ENCODE results near the gene KCNQ1. TPM values are rescaled to one million over a fixed set of nuclear protein-coding genes. Genes with fewer than 3 reads are reported as not detected.

The KCNQ1 gene
- total RNA-seq, 1 donor from 2014 or later = 6.0 TPM

DNA sequence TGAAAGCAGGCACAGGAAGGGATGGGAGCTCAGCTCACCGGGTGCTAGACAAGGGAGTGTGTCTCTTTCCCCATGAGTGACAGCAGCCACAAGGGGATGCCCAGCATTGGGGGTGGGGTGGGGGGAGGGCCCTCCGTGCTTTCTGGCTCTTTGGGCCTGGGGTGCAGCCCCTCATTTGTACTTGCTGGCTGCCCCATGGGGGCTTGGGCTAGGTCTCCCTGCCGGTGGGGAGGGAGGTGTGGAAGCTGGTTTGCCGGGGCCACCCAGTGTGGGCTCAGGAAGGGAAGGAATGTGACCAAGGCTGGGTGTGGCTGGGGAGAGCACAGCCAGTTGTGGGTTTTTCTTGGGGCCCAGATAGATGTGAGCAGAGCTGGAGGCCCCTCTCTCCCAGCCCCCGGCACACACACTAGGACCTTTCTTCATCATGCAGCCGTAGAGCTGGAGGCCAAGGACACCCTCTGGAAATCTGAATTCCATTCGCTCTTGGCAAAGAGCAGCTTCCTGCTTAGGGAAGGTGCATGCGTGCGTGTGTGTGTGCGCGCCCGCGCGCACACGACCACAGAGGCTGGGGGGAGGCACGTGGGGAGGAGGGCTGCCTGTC lies 229.2 kb downstream of the KCNQ1 start:
- intact Hi-C loops (cut with micrococcal nuclease) = no loop called here

DNA sequence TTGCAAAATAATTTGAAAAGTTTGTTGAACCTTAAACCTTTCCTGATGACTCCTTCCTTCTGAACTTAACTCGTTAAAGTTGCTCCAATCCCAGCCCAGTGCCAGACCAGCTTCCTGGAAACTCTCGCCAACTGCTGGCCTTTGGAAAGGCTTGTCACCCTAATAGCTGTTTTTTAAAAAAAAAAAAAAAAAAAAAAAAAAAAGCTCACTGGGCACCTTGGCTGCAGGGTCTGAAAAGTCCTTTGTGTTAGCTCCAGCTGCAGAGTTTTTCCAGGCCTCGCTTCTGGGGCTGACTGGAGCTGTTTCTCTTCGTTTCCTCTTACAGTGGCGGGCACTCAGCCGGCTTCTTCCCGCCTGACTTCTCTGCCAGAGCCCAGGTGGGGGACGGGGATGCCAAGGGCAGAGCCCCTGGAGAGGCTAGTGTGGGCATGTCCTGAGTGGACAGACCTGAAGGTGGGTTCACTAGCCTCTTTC lies 229.9 kb downstream of the KCNQ1 start:
- intact Hi-C loops (cut with micrococcal nuclease) = no loop called here

DNA sequence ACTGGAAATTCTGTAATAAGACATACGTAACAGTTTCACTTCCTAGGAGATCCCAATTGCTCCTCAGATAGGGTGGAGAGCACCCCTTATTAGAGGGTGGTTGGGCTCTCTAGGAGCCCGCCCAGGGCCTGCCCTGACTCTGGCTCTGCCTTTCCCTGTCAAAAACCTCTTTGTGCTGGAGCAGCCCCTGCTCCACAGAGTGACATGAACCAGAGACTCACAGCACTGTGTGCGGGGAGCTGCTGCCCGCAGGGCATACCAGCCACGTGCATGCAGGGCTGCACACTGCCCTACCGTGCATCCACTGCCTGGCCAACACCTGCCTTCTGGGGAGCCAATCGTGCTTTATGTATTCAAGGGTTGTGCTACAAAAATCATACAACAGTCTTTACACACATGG lies 230.7 kb downstream of the KCNQ1 start:
- intact Hi-C loops (cut with micrococcal nuclease) = no loop called here

DNA sequence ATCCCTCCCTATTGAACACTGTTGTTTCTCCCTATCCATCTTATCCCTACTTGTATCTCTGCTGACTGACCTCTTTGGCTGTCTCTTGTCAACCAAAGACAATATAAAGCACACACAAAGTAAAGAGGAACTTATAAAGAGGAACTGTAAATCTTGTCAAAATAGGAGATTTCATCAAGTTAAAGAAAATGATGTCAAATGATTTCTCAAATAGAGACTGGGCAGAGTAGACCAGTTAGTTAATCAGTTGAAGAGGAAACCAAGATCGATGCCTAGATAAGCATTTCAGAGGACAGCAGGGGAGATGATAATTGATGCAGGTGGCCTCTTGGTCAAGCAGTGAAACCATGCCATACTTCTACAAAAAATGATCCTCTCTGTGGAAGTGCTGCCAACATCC lies 232.3 kb downstream of the KCNQ1 start:
- intact Hi-C loops (cut with micrococcal nuclease) = no loop called here

DNA sequence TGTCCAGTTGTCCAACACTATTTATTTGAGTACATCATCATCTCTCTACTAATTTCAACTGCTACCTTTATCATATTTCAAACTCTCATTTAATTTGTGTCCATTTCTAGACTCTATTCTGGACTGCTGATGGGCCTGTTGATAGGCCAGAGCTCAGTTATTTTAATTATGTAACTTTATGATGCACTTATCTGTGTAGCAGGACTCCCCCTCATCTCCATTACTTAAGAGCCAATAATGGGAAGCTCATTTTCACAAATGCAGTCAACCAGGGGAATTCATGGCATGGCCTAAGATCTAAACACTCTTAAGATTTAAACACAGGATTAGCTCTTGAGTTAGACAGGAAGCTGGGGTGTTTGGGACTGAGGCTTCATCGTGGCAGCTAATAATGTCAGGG lies 233.6 kb downstream of the KCNQ1 start:
- intact Hi-C loops (cut with micrococcal nuclease) = no loop called here

DNA sequence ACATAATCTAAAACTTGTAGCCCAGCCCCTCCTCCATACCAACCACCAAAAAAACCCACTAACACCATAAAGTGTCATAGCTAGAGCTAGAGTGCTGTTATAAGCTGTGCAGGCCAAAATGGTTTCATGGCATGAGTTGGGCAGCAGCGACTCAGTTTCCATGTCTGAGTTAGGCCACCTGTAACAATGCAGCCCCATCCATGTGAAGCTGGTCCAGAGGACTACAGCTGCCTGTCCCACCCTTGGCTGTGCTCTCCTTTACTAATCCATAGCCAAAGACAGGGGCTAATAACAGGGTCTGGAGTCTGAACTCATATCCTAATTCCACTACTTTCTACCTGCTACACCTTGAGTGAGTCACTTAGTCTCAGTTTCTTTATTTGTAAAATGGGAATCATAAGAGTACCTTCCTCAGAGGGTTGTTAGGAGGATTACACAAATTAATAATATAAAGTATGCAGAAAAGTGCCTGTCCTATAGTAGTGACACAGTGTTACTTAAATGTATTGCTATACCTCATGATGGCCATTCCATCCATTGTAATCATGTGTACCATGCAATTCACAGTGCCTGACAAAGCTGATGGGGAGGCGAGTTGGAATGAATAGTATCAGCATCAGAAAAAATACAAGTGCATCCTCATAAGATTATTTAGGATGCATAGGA lies 234.3 kb downstream of the KCNQ1 start:
- intact Hi-C loops (cut with micrococcal nuclease) = no loop called here

DNA sequence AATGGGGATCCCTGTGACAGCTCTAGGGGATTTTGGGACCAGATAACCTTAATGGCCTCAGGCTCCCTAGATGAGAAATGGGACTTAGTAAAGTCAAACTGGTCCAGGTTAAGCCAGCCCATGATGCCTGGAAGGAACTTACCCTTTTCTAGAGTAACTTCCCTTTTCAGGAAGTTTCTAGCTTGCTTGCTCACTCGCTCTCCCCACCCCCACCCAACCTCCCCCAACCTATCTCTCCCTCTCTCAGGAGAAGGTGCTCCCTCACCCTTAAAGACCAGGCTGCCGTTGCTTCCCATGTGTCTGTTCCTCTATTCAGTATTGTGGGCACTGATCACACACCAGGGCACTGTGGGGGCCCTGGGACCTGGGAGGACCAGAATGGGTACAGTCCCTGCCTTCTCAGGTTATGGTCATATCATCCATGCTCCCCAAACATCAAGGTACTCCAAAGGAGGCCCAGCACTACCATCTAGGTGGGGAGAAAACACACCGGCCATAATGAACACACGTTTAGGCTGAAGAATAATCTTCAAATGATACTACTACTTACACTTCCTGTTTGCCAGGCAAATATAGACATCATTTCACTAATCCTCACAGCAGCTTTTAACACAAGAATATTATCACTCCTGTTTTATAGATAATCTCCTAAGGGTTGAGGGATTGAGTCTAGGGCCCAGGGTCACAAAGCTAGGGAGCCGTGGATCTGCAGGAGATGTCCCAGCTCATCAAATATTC lies 236.8 kb downstream of the KCNQ1 start:
- intact Hi-C loops (cut with micrococcal nuclease) = no loop called here

DNA sequence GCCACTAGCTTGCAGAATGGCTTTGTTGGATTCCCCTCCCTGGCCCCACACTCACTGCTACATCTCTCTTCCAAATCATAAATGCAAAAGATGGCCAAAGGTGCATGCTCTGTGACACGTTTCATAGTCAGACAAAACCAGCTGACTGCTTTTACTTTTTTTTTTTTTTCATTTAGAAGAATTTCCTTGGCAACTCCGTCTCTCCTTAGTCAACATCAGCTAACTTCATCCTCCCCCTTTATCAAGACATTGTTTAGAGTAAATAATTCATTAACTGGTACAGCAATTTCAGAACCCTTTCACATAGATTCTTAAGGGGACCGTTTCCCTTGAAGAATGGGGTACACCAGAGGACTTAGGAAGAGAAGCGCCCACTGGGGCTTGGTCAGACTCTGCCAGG lies 239.0 kb downstream of the KCNQ1 start:
- intact Hi-C loops (cut with micrococcal nuclease) = no loop called here

DNA sequence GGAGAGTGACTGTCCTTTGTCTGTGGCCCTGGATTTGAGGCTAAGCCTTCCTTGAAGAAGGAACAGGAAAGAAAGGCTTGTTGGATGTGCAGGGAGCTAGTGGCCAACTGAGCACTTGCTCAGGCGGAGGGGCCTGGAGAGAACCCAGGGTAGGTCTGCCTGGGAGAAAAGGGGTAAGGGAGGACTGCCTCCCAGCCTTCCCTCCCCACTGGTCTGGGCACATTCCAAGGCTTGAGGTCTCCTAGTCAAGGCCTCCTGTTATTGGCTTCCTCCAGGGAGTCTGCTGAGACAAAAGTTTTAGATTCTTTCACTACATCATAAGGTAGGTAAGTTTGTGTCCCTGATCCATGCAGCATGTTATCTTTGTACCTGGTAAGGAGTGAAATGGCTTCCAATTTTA lies 239.8 kb downstream of the KCNQ1 start:
- intact Hi-C loops (cut with micrococcal nuclease) = no loop called here

DNA sequence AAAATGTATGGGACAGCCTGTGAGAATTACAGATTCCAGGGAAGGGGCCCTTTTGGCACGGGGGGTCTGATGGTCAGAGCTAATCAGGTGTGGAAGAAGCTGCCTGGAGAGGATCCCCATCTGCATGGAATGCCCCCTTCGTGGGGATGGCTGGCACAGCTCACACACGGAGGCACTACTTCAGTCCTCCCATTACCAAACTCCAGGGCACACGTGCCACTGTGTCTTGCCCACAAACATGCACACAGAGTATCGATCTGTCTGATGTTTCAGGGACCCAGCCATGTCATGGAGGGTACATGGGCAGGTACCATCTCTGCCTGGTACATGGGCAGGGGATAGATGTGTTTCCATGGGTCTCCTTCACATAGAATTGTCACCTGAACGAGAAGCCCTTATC lies 240.2 kb downstream of the KCNQ1 start:
- intact Hi-C loops (cut with micrococcal nuclease) = no loop called here

DNA sequence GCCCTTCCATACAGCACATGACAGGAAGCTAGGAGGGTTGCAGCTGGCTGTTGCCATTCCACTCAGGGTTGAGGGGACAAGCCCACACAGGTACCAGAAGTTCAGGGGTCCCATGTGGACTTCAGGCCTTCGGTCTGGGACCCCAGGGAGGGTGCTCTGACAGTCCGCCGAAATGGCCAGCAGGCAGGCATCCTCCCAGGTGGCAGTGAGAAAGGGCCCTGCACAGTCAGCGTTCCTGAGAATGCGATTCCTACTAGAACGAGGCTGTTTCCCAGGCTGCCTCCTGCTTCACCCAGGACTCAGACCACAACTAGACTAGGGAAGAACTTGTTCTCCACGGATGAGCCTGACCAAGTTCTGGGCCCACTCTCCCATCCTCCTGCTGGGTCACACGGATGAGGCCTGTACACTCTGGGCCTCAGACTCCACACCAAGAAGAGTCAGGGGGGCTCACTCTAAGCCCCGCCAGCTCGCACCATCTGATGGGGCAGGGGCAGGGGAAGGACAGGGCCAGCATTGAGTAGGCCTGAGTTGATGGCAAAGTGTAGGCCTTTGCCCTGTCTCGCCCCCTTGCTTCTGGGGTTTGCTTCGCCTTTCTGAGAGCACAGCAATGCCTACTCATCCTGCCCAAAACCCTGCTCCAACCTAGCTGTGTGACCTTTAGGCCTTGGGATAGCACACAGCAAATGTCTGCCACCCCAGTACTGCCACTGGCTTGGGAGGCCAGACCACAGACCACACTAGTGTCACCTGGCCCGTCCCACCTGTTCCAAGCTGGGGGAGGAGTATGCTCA lies 241.0 kb downstream of the KCNQ1 start:
- intact Hi-C loops (cut with micrococcal nuclease) = no loop called here

DNA sequence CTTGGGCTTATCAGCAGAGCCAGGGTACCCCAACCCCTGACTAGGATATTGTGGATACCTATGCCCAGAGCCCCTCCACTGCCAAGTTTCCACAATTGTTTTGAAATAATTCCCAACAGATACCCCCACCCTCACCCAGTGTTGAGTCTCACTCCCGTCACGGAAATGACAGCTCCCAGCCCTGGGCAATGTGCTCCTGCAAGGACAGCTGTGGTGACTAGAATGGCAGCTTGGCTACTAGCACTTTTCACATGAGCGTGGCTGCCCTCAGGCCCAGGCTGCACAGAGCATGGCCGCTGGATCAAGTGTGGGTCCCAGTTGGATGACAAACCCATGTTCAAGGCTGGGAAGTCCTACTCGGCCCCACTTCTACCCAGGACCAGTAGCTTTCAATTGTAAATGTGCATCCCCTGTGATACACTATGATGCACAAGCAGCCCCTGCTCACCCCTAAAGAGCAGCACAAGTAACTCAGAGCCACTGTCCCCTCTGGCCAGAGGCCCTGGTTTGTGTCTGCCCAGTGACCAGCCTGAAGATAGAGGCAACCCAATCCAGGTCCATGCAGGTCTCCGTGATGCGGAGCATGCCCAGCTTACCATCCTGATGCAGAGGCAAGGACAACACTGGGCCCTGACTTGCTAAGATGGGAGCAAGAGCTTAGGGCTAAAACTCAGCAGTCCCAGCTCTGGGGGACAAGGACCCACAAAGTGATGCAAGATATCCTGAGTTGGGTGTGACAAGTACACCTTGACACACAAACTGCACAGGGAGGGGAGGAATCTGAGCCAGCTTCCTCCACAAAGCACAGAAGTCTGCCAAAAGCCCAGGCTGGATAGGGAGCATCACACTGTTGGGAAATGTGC lies 241.8 kb downstream of the KCNQ1 start:
- intact Hi-C loops (cut with micrococcal nuclease) = no loop called here

DNA sequence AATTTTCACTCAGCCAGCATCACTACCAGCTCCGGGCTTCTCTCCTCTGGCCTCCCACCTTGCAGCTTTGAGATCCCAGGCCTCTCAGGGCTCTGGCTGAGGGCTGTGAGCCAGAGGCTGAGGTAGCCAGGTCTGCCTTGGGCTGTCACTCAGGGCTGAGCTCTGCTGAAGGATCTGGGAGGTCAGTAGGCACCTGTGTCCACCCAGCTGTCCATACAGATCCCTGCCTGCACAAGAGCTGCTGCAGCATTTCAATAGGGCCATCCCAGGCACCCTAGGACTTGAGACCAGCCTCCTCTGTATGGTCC lies 242.4 kb downstream of the KCNQ1 start:
- intact Hi-C loops (cut with micrococcal nuclease) = no loop called here

DNA sequence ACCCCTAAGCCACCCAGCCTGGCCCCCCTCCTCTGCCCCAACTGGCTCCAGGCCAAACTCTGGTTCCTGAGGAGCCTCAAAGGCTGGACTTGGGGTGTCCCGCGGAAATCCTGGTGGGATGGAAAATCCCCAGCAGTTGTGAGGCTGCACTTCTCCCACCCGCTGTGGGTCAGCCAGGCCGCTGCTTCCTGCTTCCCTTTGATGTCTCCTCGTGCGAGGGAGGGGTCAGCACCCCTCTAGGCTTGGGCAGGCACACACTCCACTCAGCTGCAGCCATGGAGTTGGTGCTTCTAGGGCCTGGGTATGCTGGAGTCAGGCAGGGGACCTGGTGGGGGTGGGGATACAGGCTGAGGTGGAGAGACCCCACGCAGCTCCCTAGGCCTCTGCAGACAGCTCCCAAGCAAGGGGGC lies 243.0 kb downstream of the KCNQ1 start:
- intact Hi-C loops (cut with micrococcal nuclease) = no loop called here

DNA sequence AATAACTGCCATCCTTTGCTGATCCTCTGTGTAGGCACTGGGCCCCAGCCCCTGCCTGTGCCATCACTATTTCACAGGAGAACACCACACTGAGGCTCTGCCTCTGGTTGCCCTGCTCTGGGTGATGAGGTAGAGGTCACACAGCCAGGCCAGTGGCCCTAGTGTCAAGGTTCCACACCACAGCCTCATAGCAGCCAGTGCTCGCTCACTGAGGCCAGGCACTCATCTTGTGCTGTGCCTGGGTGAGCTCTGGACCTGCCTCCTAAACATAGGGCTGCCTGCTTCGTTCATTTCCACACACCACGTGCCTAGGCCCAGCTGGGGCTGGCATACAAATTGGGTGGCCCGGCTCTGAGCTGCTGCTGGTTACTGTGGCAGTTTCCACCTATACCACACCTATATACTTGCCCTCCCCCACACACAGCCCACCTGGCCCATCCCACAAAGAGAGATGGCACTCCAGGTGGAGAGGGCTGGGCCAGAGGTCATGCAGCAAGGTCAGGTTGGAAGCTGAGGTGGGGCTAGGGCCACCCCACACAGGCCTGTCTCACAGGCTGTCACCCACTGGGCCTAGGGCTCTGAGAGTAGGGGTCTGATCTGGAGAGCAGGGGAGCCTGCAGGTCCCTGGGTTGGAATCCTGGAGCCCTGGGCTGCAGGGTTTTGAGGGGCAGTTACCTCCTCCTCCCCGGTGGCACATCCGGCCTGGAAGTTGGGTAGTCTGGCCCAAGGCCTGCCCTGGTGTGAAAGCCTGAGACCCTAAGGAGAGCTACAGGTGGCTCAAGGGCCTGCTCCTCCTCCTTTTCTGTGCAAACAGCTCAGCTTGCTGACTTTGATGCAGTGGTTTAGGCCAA lies 243.8 kb downstream of the KCNQ1 start:
- intact Hi-C loops (cut with micrococcal nuclease) = no loop called here

DNA sequence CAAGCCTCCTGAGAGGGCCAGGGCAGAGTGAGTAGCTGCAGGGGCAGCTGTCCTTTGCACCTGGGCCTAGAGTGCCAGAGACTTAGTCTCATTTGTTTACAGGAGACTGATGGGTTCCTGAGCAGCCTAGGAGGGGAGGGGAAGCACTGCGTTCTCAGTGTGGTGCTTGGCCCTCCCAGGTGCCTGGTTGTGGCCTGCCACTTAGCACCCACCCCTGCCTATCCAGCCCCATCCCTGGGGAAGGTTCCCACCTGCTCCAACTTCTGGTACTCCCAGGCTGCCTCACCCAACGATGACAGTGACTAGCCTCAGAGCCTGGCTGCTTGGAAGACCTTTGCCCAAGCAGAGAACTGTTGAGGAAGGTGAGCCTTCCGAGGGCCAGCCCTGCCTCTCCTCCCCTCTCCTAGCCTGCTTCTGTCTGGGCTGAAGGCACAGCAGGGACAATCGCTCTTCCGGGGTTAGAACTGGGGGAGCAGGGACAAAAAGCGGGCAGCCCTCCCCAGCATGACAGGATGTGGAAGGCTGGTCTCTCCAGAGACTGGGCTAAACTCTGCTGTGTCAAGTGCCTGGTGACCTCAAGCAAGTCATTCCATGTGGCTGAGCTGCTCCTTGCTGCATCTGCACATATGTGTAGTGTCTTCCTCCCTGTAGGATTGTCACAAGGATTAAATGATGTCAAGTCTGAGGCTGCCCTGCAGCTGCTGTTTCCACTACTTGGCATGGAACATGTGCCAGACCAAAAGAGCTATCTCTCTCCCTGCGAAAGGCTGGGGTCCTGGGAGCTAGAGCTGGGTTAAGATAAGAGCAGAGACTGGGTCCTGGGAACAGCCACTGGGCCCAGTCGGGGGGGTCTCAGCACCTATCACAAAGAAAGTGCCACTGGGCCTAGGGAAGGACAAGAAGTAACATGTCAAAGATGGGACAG lies 245.1 kb downstream of the KCNQ1 start:
- intact Hi-C loops (cut with micrococcal nuclease) = no loop called here

DNA sequence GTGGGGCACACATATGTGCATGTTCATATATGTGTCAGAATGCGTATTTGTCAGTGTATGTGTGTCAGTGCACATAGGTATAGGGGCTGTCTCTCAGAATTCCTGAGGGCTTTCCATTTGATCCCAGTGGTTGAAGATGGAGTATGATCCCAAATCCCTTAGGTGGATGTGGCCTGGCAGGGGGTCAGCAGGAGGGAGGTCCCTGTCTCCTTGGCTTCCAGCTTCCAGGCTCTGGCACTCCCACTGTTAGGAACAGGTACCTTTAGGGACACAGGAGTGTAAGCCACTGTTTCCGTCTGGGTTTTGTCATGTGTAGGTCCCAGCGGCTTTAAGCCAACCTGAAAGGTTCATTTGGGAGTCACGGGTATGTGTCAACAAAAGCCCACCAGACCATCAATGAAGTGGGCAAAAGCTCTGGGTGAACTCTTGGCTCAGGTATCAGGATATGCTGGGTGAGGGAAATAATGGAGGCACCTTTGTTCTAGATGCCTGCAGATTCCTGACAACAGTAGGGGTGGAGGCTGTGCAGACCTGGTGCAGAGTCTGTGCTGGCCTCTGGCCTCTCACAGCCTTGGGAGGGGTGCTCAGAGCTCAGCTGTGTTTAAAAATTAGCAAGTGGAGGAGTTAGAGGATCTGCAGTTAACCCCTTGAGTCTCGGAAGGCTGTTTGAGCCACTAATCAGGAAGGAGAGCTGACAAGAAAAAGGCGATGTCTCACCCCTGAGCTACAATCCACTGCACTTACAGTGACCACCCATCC lies 246.0 kb downstream of the KCNQ1 start:
- intact Hi-C loops (cut with micrococcal nuclease) = no loop called here

DNA sequence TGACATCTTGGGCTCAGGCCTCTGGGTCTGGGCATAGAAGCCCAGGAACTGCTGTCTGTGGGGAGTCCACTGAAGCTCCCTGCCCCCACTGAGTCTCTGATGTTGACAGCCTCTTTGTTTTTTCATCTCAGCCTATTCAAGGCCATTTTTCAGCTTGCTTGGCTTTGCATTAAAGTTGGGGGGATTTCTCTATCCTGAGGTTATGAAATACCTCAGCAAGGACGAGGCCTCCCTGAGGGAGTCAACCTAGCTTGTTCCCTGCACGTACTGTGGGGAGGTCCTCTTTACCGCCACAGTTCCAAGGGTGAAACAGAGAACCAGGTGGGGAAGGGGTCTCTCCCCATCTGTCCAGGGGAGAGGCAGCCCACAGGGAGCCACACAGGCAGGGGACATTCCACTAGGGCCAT lies 246.6 kb downstream of the KCNQ1 start:
- intact Hi-C loops (cut with micrococcal nuclease) = no loop called here

All from T-helper 2 cell treated with Interferon-gamma antibody and Interleukin-4, amounts not matched to agents 100 ng/mL and 5 ng/mL, for 36 hours (primary cell).